ENCODE measurements around the gene FOXJ1. TPM values are rescaled to one million over a fixed set of nuclear protein-coding genes. Genes with fewer than 3 reads are reported as not detected.

The FOXJ1 gene
- total RNA-seq, 1 experiment from 2014 or later, result 0.28 TPM

GRCh38 chr17:76139801-76140660 lies 1.0 kb downstream of the FOXJ1 start:
- POLR2A ChIA-PET, result no interaction called here
- Histone ChIP-seq H3K27ac (ENCODE audit: low read length) (no peak overlapping the region), H3K9me3 (ENCODE audit: control insufficient read depth, insufficient read depth, low read depth, low read length) (no peaks in the 10 kb centered on the region), H3K4me3 (ENCODE audit: low read depth in 2 of 2, low read length in 2 of 2) (no peak overlapping the region), H3K27me3 (ENCODE audit: control insufficient read depth, insufficient read depth, low read length) (no peaks in the 10 kb centered on the region), H3K36me3 (ENCODE audit: control insufficient read depth, insufficient read depth, low read length) (no peaks in the 10 kb centered on the region), H3K4me1 (ENCODE audit: control insufficient read depth, insufficient read depth, low read length) (peaks cover 21% of the 10 kb centered on the region)
- in situ Hi-C loops (cut with HindIII; ENCODE audit: low pct_unique_long_range_greater_than_20kb, low sequenced_read_pairs), result no loop called here
- ATAC-seq (no peak), DNase-seq (ENCODE audit: low read depth, low spot score) (no peak)
- TF ChIP-seq POLR2AphosphoS5 (IDR thresholded peaks at IDR 0.05; ENCODE audit: low read depth, low read length), result no peak
- BruUV-seq (replicated peaks), result no TSS peak
- intact Hi-C loops (cut with micrococcal nuclease; ENCODE audit: unreplicated experiment), result no loop called here
- CTCF ChIA-PET, result no interaction called here

GRCh38 chr17:76138896-76139752 lies 1.9 kb downstream of the FOXJ1 start:
- POLR2A ChIA-PET, result interaction anchor here (0.6 kb wide), 1 partner anchor 29 kb away, joined by 5 read pairs; no protein-coding TSS in a partner anchor
- TF ChIP-seq, protein P1, sequence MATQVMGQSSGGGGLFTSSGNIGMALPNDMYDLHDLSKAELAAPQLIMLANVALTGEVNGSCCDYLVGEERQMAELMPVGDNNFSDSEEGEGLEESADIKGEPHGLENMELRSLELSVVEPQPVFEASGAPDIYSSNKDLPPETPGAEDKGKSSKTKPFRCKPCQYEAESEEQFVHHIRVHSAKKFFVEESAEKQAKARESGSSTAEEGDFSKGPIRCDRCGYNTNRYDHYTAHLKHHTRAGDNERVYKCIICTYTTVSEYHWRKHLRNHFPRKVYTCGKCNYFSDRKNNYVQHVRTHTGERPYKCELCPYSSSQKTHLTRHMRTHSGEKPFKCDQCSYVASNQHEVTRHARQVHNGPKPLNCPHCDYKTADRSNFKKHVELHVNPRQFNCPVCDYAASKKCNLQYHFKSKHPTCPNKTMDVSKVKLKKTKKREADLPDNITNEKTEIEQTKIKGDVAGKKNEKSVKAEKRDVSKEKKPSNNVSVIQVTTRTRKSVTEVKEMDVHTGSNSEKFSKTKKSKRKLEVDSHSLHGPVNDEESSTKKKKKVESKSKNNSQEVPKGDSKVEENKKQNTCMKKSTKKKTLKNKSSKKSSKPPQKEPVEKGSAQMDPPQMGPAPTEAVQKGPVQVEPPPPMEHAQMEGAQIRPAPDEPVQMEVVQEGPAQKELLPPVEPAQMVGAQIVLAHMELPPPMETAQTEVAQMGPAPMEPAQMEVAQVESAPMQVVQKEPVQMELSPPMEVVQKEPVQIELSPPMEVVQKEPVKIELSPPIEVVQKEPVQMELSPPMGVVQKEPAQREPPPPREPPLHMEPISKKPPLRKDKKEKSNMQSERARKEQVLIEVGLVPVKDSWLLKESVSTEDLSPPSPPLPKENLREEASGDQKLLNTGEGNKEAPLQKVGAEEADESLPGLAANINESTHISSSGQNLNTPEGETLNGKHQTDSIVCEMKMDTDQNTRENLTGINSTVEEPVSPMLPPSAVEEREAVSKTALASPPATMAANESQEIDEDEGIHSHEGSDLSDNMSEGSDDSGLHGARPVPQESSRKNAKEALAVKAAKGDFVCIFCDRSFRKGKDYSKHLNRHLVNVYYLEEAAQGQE (IDR thresholded peaks at IDR 0.05; ENCODE audit: insufficient read depth in 1 of 2, low read depth in 2 of 2, low read length in 1 of 2), result no peak
- TF ChIP-seq CTCF (IDR thresholded peaks at IDR 0.05), result no peak
- TF ChIP-seq POLR2AphosphoS5 (IDR thresholded peaks at IDR 0.05; ENCODE audit: low read depth, low read length), result no peak
- no peak for TF ChIP-seq TCF7L2 (IDR thresholded peaks at IDR 0.05; ENCODE audit: low read depth, low read length)
- no peak for TF ChIP-seq SIN3A (IDR thresholded peaks at IDR 0.05; ENCODE audit: borderline replicate concordance, insufficient read depth, low read depth, low read length)
- intact Hi-C loops (cut with micrococcal nuclease; ENCODE audit: unreplicated experiment), result no loop called here
- DNase-seq (ENCODE audit: low read depth, low spot score), result no peak
- Histone ChIP-seq H3K36me3 (ENCODE audit: control insufficient read depth, insufficient read depth, low read length) (no peaks in the 10 kb centered on the region), H3K4me1 (ENCODE audit: control insufficient read depth, insufficient read depth, low read length) (peaks cover 21% of the 10 kb centered on the region), H3K9me3 (ENCODE audit: control insufficient read depth, insufficient read depth, low read depth, low read length) (no peaks in the 10 kb centered on the region), H3K4me3 (ENCODE audit: low read depth in 2 of 2, low read length in 2 of 2) (no peak overlapping the region), H3K27ac (ENCODE audit: low read length) (no peak overlapping the region), H3K27me3 (ENCODE audit: control insufficient read depth, insufficient read depth, low read length) (no peaks in the 10 kb centered on the region)
- ATAC-seq, result no peak
- CTCF ChIA-PET, result interaction anchor here (0.6 to 0.7 kb wide), 2 partner anchors 41 to 259 kb away, joined by 3 to 9 read pairs; no protein-coding TSS in a partner anchor
- in situ Hi-C loops (cut with HindIII; ENCODE audit: low pct_unique_long_range_greater_than_20kb, low sequenced_read_pairs), result no loop called here
- BruUV-seq (replicated peaks), result no TSS peak

All from Panc1 (cell line).